ENCODE measurements around the gene DPYSL3.
A peak's percentile ranks its signal among the peaks of the same experiment; 100 is the strongest.

DPYSL3 gene

GRCh38 chr5:147396070-147396823 is 113.6 kb downstream of the DPYSL3 start:
- H3K79me2 ChIP-seq (ENCODE audit: control insufficient read depth, low read length) = no peaks in the 10 kb centered on the region
- no peaks in the 10 kb centered on the region for H3K9me2 ChIP-seq (replicated peaks; ENCODE audit: control insufficient read depth, low read length)
- H3K4me3 ChIP-seq (ENCODE audit: low read length) = no peak overlapping the region
- no peaks in the 10 kb centered on the region for H3K9me3 ChIP-seq (ENCODE audit: control insufficient read depth, insufficient read depth, low read length)
- H3K27me3 ChIP-seq (ENCODE audit: control insufficient read depth, low read length) = 0 out of 2 replicates have a peak, but pooled peaks cover 2% of the 10 kb centered on the region
- H4K20me1 ChIP-seq (ENCODE audit: control insufficient read depth, insufficient read depth, low read depth, low read length) = no peaks in the 10 kb centered on the region
- H3F3A ChIP-seq (ENCODE audit: control insufficient read depth, insufficient read depth) = no peaks in the 10 kb centered on the region
- H3K36me3 ChIP-seq (ENCODE audit: control insufficient read depth, low read length) = no peaks in the 10 kb centered on the region
- no peak for TF ChIP-seq EZH2phosphoT487 (IDR thresholded peaks at IDR 0.05; ENCODE audit: borderline replicate concordance, low read length)
- no peak for TF ChIP-seq CTCF (IDR thresholded peaks at IDR 0.05; ENCODE audit: low read depth, low read length, poor library complexity, severe bottlenecking)
- no peaks in the 10 kb centered on the region for H3K4me1 ChIP-seq (ENCODE audit: control insufficient read depth, low read length)
- no peak overlapping the region for H3K4me2 ChIP-seq (ENCODE audit: low read length)
- no peak overlapping the region for H3K27ac ChIP-seq (ENCODE audit: low read depth, low read length)

GRCh38 chr5:147393874-147394672 is 115.8 kb downstream of the DPYSL3 start:
- Histone ChIP-seq H3K4me1 (ENCODE audit: control insufficient read depth, low read length) (no peaks in the 10 kb centered on the region), H3K36me3 (ENCODE audit: control insufficient read depth, low read length) (no peaks in the 10 kb centered on the region), H4K20me1 (ENCODE audit: control insufficient read depth, insufficient read depth, low read depth, low read length) (no peaks in the 10 kb centered on the region), H3K4me2 (ENCODE audit: low read length) (no peak overlapping the region), H3K4me3 (ENCODE audit: low read length) (no peak overlapping the region), H3K27me3 (ENCODE audit: control insufficient read depth, low read length) (peaks cover 5% of the 10 kb centered on the region; the same call in 1 of the 2 replicates), H3K9me2 (replicated peaks; ENCODE audit: control insufficient read depth, low read length) (no peaks in the 10 kb centered on the region), H3K79me2 (ENCODE audit: control insufficient read depth, low read length) (no peaks in the 10 kb centered on the region), H3K27ac (ENCODE audit: low read depth, low read length) (no peak overlapping the region), H3F3A (ENCODE audit: control insufficient read depth, insufficient read depth) (no peaks in the 10 kb centered on the region), H3K9me3 (ENCODE audit: control insufficient read depth, insufficient read depth, low read length) (no peaks in the 10 kb centered on the region)
- TF ChIP-seq EZH2phosphoT487 (IDR thresholded peaks at IDR 0.05; ENCODE audit: borderline replicate concordance, low read length) (no peak), CTCF (IDR thresholded peaks at IDR 0.05; ENCODE audit: low read depth, low read length, poor library complexity, severe bottlenecking) (no peak)

GRCh38 chr5:147391781-147392180 is 118.1 kb downstream of the DPYSL3 start:
- Histone ChIP-seq H3K4me2 (ENCODE audit: low read length) (no peak overlapping the region), H3K79me2 (ENCODE audit: control insufficient read depth, low read length) (no peaks in the 10 kb centered on the region), H3K27me3 (ENCODE audit: control insufficient read depth, low read length) (peaks cover 9% of the 10 kb centered on the region; the same call in 1 of the 2 replicates), H3K27ac (ENCODE audit: low read depth, low read length) (no peak overlapping the region), H3K9me3 (ENCODE audit: control insufficient read depth, insufficient read depth, low read length) (no peaks in the 10 kb centered on the region), H3K36me3 (ENCODE audit: control insufficient read depth, low read length) (no peaks in the 10 kb centered on the region), H3K4me1 (ENCODE audit: control insufficient read depth, low read length) (no peaks in the 10 kb centered on the region), H4K20me1 (ENCODE audit: control insufficient read depth, insufficient read depth, low read depth, low read length) (no peaks in the 10 kb centered on the region), H3K4me3 (ENCODE audit: low read length) (no peak overlapping the region), H3F3A (ENCODE audit: control insufficient read depth, insufficient read depth) (no peaks in the 10 kb centered on the region), H3K9me2 (replicated peaks; ENCODE audit: control insufficient read depth, low read length) (no peaks in the 10 kb centered on the region)
- TF ChIP-seq EZH2phosphoT487 (IDR thresholded peaks at IDR 0.05; ENCODE audit: borderline replicate concordance, low read length) (no peak), CTCF (IDR thresholded peaks at IDR 0.05; ENCODE audit: low read depth, low read length, poor library complexity, severe bottlenecking) (peak; percentile 27)

Measured in DOHH2 (cell line).